Calu3 (cell line): ENCODE results near the gene SLC40A1. TPM values are rescaled to one million over a fixed set of nuclear protein-coding genes. Genes with fewer than 3 reads are reported as not detected.

Experiments used
- BruUV-seq: library from RNA; stranded (reverse); fragments of 400-500 nt; replicated peaks from 2 replicates; lab custom pipeline; 2021; lab: Mats Ljungman, UMichigan
- CTCF ChIA-PET: fragments of 300-600 bp; sonication (Branson Sonifier 250); formaldehyde crosslinking; loops from one replicate; lab custom pipeline; 2022; ENCODE audit warnings: antibody characterized with exemption; lab: Charles Lee
- DNase-seq: peaks from one replicate; pipeline ENCODE4 v3.0.0; 2022
- H3K27ac Mint-ChIP-seq: one replicate; pipeline ENCODE4 v1.8.0; 2022; ENCODE audit warnings: mixed read lengths; ENCODE audit not compliant: unreplicated experiment
- H3K27me3 Mint-ChIP-seq: one replicate; pipeline ENCODE4 v1.8.0; 2022; ENCODE audit warnings: mixed read lengths; ENCODE audit not compliant: unreplicated experiment
- H3K36me3 Mint-ChIP-seq: one replicate; pipeline ENCODE4 v1.8.0; 2022; ENCODE audit warnings: mild to moderate bottlenecking, moderate library complexity, mixed read lengths; ENCODE audit not compliant: insufficient read depth, unreplicated experiment
- H3K4me1 Mint-ChIP-seq: one replicate; pipeline ENCODE4 v1.8.0; 2022; ENCODE audit warnings: mild to moderate bottlenecking, low read depth, mixed read lengths; ENCODE audit not compliant: unreplicated experiment
- H3K4me3 Mint-ChIP-seq: one replicate; pipeline ENCODE4 v1.8.0; 2022; ENCODE audit warnings: mild to moderate bottlenecking, low read depth, moderate library complexity, mixed read lengths; ENCODE audit not compliant: unreplicated experiment
- H3K9me3 Mint-ChIP-seq: one replicate; pipeline ENCODE4 v1.8.0; 2022; ENCODE audit warnings: low read depth, mixed read lengths; ENCODE audit not compliant: unreplicated experiment
- intact Hi-C: fragments of 100-400 bp; cut with micrococcal nuclease; formaldehyde crosslinking; loops from one replicate; pipeline ENCODE4 v1.10.0; 2022; ENCODE audit not compliant: unreplicated experiment
- total RNA-seq: library from RNA; stranded (reverse); gene quantifications from 2 replicates; pipeline ENCODE4 v1.2.3, GENCODE V29; 2022
- TF ChIP-seq, protein P1 (sequence below): fragments of 200-600 bp; IDR thresholded peaks from one replicate; pipeline ENCODE4 v1.8.0; 2022; ENCODE audit warnings: antibody characterized with exemption; ENCODE audit not compliant: unreplicated experiment

SLC40A1 gene
- total RNA-seq, 1 experiment from 2014 or later: 37.6 TPM

DNA sequence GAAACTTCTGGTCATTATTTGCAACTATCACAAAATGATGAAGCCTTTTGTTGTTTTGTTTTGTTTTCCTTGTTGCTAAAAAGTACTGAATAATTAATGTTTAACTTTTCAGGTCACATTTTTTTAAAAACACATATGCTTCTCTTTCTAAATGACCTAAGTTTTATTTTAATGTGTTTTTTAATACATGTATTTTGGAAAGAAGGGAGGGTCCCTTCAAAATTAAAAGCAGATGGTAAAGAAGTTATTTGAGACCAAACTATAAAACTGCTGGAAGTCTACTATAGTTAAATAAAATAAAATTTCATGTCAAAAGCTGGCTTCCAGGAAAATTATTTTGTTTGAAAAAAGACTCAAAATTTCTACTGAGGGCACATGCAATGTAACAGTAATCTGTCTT is 41.2 kb upstream of the SLC40A1 start:
- H3K4me3 Mint-ChIP-seq: no peak overlapping the region
- no TSS peak for BruUV-seq
- DNase-seq: no peak
- H3K36me3 Mint-ChIP-seq: no peaks in the 10 kb centered on the region
- H3K4me1 Mint-ChIP-seq: peaks cover 19% of the 10 kb centered on the region
- no peak overlapping the region for H3K27ac Mint-ChIP-seq
- intact Hi-C loops: no loop called here
- CTCF ChIA-PET: no interaction called here
- TF ChIP-seq, protein P1, sequence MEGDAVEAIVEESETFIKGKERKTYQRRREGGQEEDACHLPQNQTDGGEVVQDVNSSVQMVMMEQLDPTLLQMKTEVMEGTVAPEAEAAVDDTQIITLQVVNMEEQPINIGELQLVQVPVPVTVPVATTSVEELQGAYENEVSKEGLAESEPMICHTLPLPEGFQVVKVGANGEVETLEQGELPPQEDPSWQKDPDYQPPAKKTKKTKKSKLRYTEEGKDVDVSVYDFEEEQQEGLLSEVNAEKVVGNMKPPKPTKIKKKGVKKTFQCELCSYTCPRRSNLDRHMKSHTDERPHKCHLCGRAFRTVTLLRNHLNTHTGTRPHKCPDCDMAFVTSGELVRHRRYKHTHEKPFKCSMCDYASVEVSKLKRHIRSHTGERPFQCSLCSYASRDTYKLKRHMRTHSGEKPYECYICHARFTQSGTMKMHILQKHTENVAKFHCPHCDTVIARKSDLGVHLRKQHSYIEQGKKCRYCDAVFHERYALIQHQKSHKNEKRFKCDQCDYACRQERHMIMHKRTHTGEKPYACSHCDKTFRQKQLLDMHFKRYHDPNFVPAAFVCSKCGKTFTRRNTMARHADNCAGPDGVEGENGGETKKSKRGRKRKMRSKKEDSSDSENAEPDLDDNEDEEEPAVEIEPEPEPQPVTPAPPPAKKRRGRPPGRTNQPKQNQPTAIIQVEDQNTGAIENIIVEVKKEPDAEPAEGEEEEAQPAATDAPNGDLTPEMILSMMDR: no peak
- no peaks in the 10 kb centered on the region for H3K27me3 Mint-ChIP-seq
- H3K9me3 Mint-ChIP-seq: no peaks in the 10 kb centered on the region

DNA sequence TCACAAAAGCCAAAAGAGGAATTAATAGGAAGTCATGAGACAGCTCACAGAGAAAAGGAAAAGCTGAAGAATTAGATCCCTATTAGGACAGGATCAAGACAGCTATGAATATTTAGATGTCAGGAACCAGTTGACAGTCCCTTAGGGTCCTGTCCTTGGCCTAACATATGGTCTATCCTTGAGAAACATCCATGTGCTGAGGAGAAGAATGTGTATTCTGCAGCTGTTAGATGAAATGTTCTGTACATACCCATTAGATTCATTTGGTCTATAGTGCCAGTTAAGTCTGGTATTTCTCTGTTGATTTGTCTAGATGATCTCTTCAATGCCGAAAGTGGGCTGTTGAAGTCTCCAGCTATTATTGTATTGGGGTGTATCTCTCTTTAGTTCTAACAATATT is 37.6 kb upstream of the SLC40A1 start:
- no peaks in the 10 kb centered on the region for H3K36me3 Mint-ChIP-seq
- no peak for DNase-seq
- no TSS peak for BruUV-seq
- no peak overlapping the region for H3K4me3 Mint-ChIP-seq
- H3K27ac Mint-ChIP-seq: no peak overlapping the region
- no peaks in the 10 kb centered on the region for H3K27me3 Mint-ChIP-seq
- no peaks in the 10 kb centered on the region for H3K9me3 Mint-ChIP-seq
- TF ChIP-seq, protein P1: no peak
- CTCF ChIA-PET: no interaction called here
- H3K4me1 Mint-ChIP-seq: peaks cover 17% of the 10 kb centered on the region
- intact Hi-C loops: no loop called here

DNA sequence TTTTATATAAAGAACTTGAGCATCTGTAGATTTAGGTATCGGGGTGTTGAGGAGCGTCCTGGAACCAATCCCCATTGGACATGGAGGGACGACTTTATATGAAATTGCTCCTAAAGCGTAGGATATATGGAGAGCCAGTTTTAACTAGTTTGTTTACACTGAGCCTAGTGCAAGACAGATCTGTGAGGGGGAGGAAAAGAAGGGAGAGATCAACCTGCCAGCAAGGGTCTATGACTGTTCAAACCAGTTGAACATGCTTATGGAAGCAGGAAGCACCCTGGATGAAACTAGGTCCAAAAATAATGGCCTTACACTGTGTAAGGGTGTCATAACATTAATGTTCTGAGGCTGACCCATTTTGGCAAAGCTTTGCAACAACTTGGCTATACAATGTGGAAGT is 34.0 kb upstream of the SLC40A1 start:
- DNase-seq: no peak
- CTCF ChIA-PET: interaction anchor here (1.0 kb wide), 1 partner anchor 16 kb away, joined by 3 read pairs; no protein-coding TSS in a partner anchor
- Mint-ChIP-seq H3K27me3 (no peaks in the 10 kb centered on the region), H3K4me1 (peaks cover 37% of the 10 kb centered on the region), H3K9me3 (no peaks in the 10 kb centered on the region), H3K36me3 (no peaks in the 10 kb centered on the region), H3K4me3 (no peak overlapping the region), H3K27ac (no peak overlapping the region)
- TF ChIP-seq, protein P1: no peak
- intact Hi-C loops: loop anchor here (5.0 kb wide), 1 partner anchor 37 kb away; no protein-coding TSS in a partner anchor
- BruUV-seq: no TSS peak

DNA sequence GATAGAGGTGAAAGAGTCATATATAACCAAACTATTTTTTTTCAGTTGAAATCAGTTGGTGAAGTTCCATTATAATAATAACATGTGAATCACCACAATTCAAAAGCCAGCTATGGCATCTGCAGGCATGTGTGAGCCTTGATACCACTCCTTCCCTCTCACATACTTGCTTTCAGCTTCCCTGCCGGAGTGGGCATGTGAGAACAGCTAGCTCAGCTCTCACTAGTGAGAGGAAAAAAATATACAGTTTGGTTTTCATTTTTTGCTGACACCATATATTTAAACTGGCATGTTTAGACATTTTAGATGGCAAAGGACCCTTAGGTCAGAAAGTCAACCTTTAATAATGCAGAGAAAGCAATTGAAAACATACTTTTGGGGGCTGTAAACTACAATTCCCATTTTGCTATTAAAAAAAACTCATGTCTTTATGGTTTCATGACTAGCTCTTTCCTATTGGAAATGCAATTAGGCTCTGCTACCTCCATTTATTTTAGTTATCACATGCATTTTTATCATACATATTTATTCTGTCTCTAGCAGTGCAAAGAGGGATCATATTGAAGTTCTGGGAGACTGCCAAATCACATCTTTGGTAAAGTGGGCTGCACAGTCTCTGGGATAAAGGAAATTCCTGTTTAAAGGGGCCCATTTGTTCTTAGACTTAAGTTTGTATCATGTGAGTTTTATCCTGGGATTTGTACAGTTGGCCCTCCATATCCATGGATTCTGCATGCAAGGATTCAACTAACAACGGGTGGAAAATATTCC is 33.2 kb upstream of the SLC40A1 start:
- Mint-ChIP-seq H3K27me3 (no peaks in the 10 kb centered on the region), H3K36me3 (no peaks in the 10 kb centered on the region), H3K4me1 (peaks cover 37% of the 10 kb centered on the region), H3K4me3 (peak overlapping the region; percentile 46), H3K9me3 (no peaks in the 10 kb centered on the region), H3K27ac (peak overlapping the region; percentile 76)
- BruUV-seq: no TSS peak
- intact Hi-C loops: loop anchor here (5.0 kb wide), 1 partner anchor 37 kb away; no protein-coding TSS in a partner anchor
- TF ChIP-seq, protein P1: no peak
- CTCF ChIA-PET: interaction anchor here (0.9 kb wide), 1 partner anchor 15 kb away, joined by 3 read pairs; no protein-coding TSS in a partner anchor
- DNase-seq: no peak
